LNCaP clone FGC (cell line): ENCODE data around the gene ZMYM2.

Source experiments
- DNase-seq: peaks from one replicate; pipeline ENCODE4 v3.0.0-alpha.2; 2011; ENCODE audit warnings: low read depth
- H3K4me3 ChIP-seq: 2 replicates; pipeline ENCODE4 v1.5.1; 2011; ENCODE audit warnings: mild to moderate bottlenecking, low read depth, low read length, control low read depth
- TF ChIP-seq, protein P1 (sequence below): IDR thresholded peaks from 2 replicates; pipeline ENCODE4 v1.5.1; 2012; ENCODE audit warnings: mild to moderate bottlenecking; ENCODE audit not compliant: control insufficient read depth, insufficient read depth; ENCODE audit errors: extremely low read depth

ZMYM2 gene

DNA sequence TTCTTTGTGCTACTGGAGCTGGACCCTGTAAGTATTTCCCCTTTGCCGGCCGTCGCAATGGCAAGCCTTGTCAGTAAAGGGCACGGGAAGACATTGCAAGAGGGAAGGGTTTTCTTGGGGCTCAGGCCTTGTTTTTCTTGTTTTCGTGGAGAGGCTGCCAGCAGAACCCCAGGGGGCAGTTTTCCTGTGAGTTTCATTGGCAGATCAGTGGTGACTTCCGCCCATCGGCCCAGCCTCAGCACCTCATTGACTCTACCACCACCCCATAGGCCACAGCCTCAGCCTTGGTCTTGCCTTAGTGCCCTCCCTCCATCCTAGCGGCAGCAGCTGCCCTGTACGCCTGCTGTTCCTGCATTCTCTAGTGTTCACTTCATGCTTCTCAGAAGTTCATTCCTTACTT lies 140.8 kb downstream of the ZMYM2 start:
- no peak overlapping the region for H3K4me3 ChIP-seq
- TF ChIP-seq, protein P1, sequence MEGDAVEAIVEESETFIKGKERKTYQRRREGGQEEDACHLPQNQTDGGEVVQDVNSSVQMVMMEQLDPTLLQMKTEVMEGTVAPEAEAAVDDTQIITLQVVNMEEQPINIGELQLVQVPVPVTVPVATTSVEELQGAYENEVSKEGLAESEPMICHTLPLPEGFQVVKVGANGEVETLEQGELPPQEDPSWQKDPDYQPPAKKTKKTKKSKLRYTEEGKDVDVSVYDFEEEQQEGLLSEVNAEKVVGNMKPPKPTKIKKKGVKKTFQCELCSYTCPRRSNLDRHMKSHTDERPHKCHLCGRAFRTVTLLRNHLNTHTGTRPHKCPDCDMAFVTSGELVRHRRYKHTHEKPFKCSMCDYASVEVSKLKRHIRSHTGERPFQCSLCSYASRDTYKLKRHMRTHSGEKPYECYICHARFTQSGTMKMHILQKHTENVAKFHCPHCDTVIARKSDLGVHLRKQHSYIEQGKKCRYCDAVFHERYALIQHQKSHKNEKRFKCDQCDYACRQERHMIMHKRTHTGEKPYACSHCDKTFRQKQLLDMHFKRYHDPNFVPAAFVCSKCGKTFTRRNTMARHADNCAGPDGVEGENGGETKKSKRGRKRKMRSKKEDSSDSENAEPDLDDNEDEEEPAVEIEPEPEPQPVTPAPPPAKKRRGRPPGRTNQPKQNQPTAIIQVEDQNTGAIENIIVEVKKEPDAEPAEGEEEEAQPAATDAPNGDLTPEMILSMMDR: no peak
- no peak for DNase-seq

DNA sequence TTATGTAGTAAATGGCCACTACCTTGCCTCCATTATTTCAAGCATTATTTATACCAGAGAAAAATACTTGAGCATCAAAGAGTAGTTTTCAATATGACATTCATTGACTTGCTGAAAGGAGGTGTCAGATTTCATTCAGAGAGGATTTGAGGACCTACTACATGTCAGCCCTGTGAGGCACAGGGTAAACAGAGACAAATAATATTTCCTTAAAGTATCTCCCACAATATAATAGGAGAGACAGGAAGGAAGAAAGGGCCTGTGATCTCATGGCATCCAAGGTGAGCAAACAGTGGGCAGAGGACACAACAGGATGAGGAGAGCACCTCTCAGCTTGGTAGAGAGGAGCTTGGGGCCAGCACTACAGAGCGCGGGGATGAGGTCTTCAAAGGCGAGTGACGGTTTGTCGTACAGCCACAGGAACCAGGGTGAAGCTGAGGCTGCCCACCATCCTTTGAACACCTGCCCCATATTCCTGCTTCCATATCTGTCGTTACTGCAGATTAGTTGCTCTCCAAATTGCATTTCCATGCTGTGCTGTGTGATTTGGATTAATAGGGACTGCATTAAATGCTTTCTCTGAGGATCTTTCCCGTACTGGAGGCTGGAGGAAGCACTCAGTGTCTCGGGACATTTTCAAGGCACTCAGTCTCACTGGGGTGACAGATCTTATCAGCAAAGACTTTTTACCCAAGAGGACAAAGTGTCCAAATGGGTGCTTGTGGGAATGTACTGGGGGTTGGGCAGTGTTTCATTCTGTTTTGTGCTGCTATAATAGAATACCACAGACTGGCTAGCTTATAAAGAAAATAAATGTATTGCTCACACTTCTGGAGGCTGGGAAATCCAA lies 143.2 kb downstream of the ZMYM2 start:
- TF ChIP-seq, protein P1: no peak
- no peak for DNase-seq
- H3K4me3 ChIP-seq: no peak overlapping the region

DNA sequence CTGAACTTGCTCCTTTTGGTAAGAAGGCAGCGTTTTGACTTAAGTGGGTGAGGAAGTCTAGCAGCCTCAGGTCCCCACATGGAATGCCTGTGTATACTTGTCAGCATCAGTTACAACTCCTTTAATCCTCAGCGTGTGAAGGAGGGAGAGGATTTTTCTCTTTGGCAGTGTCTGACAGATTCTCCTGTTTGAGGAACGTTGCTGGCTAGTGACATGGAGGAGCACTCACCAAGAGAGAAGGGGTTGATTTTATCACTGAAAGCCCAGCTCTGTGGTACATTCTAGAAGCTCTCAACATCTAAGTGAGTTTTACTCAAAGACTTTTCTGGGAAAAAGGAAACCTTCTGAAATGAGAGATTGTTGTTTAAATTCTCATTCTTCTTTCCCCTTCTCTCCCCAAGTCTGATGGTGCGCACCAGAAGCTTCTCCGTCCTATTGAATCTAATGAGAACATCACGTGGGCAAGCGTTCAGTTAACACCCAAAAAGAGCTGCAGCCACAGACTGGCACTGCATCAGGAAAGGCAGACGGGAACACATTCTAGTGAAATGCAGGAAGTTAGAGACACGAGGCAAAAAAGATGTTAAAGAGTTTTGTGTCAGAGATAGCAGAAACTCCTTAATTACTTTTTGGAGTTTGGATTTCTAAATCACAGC lies 144.1 kb downstream of the ZMYM2 start:
- no peak for DNase-seq
- TF ChIP-seq, protein P1: no peak
- H3K4me3 ChIP-seq: no peak overlapping the region

DNA sequence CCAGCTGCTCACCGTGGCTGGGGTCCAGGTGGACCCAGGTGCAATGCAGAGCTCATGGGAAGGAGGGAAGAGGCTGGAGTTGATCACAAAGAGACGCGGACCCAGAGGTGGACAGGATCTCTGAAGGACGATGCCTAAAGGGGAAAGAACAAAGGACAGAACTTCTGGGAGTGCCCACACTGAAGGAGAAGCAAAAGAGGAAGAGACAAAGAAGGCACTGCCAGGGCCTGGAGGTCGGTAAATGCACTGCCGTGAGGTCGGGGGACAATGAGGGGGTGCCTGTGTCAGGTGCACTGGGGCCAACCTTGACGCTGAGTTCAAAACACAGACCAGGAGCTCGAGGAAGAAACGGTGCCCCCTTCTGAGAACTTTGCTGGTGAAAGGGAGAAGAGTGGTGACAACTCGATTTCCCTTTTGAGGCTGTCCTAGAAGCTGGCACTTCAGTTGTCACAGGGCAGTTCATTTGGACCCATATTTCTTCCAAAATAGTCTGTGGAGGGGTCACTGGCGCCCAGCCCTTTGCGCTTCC lies 146.7 kb downstream of the ZMYM2 start:
- TF ChIP-seq, protein P1: no peak
- H3K4me3 ChIP-seq: no peak overlapping the region
- DNase-seq: no peak

DNA sequence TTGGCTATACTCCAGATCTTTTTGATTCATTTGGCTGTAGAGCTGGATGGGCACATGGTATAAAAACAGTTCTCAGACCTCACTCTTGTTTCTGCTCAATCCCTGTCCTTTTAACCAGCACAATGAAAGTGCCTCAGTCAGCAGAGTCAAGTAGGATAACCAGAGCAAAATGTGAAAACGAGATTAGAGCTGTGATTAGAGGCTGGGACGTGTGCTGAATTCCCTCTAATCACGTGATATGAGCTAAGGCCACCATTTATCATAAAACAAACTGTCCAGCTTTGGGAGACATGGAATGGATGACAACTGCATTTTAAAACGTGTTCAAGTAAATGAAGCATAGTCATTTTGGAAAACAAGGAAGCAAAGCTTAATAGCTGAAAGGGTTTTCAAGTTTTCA lies 148.2 kb downstream of the ZMYM2 start:
- TF ChIP-seq, protein P1: no peak
- H3K4me3 ChIP-seq: no peak overlapping the region
- DNase-seq: no peak

DNA sequence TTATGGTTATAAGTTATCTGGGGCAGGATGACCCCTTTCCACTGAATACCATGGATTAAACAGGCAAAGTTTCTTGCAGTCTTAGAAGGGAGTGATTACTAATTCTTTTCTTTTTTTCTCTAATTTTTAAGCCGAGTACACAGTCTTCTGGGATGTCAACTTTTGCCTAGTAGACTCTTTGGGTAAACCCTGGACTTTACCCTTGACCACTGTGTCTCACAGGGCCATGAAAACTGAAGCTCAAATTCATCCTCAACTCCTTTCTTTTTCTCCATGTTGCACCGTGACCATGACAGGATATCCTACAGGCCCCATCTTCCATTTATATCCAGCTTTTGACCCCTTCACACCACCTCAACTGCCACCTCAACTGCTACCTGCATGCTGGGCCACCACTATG lies 150.5 kb downstream of the ZMYM2 start:
- TF ChIP-seq, protein P1: no peak
- DNase-seq: no peak
- H3K4me3 ChIP-seq: no peak overlapping the region
